GM23338 (cell line): Measurements from ENCODE around the gene RASA3. TPM values are rescaled to one million over a fixed set of nuclear protein-coding genes. Genes with fewer than 3 reads are reported as not detected.

Experiments
- ATAC-seq: fragments of 200-7000 bp; cut with Tn5 transposase; 3 replicates; pipeline ENCODE4 v1.9.1; 2020
- DNase-seq: peaks from one replicate; pipeline ENCODE4 v3.0.0-alpha.2; 2015; ENCODE audit warnings: low spot score
- H2AFZ ChIP-seq: fragments of 200-600 bp; sonication (generic); 2 replicates; pipeline ENCODE4 v1.8.0; 2016; ENCODE audit warnings: antibody characterized with exemption, mild to moderate bottlenecking, moderate library complexity
- H3F3A ChIP-seq: fragments of 200-600 bp; sonication (generic); replicated peaks from 2 replicates; pipeline ENCODE4 v1.8.0; 2017; ENCODE audit warnings: antibody characterized with exemption, mixed run types, low read depth
- H3K27ac ChIP-seq: fragments of 200-600 bp; sonication (generic); 2 replicates; pipeline ENCODE4 v1.6.1; 2016; ENCODE audit warnings: low read depth
- H3K27me3 ChIP-seq: fragments of 200-600 bp; sonication (generic); 2 replicates; pipeline ENCODE4 v1.8.0; 2016; ENCODE audit warnings: mild to moderate bottlenecking, mixed run types, moderate library complexity; ENCODE audit not compliant: insufficient read depth
- H3K36me3 ChIP-seq: fragments of 200-600 bp; sonication (generic); 2 replicates; pipeline ENCODE4 v1.8.0; 2016; ENCODE audit warnings: mild to moderate bottlenecking; ENCODE audit not compliant: insufficient read depth
- H3K4me1 ChIP-seq: fragments of 200-600 bp; sonication (generic); 2 replicates; pipeline ENCODE4 v1.8.0; 2016; ENCODE audit warnings: mild to moderate bottlenecking, moderate library complexity; ENCODE audit not compliant: insufficient read depth
- H3K4me2 ChIP-seq: fragments of 200-600 bp; sonication (generic); 2 replicates; pipeline ENCODE4 v1.7.1; 2017; ENCODE audit warnings: mixed run types
- H3K4me3 ChIP-seq: fragments of 200-600 bp; sonication (generic); 2 replicates; pipeline ENCODE4 v1.6.1; 2016; ENCODE audit warnings: mixed run types
- H3K79me2 ChIP-seq: fragments of 200-600 bp; sonication (generic); replicated peaks from 2 replicates; pipeline ENCODE4 v1.8.0; 2017; ENCODE audit warnings: mild to moderate bottlenecking; ENCODE audit not compliant: insufficient read depth
- H3K9me2 ChIP-seq: fragments of 200-600 bp; sonication (generic); 2 replicates; pipeline ENCODE4 v1.8.0; 2017; ENCODE audit not compliant: insufficient read depth
- H4K20me1 ChIP-seq: fragments of 200-600 bp; sonication (generic); replicated peaks from 2 replicates; pipeline ENCODE4 v1.8.0; 2017; ENCODE audit warnings: mild to moderate bottlenecking; ENCODE audit not compliant: insufficient read depth
- H3K27ac Mint-ChIP-seq: 2 replicates; pipeline ENCODE4 v1.8.0; 2020; ENCODE audit warnings: inconsistent platforms, mild to moderate bottlenecking, moderate library complexity, mixed read lengths
- H3K27me3 Mint-ChIP-seq: 3 replicates; pipeline ENCODE4 v1.8.0; 2022; ENCODE audit warnings: low read depth, mild to moderate bottlenecking, moderate library complexity, mixed read lengths, inconsistent platforms; ENCODE audit not compliant: insufficient read depth, poor library complexity
- H3K36me3 Mint-ChIP-seq: 3 replicates; pipeline ENCODE4 v1.8.0; 2021; ENCODE audit warnings: low read depth, mild to moderate bottlenecking, inconsistent platforms, moderate library complexity, mixed read lengths
- H3K4me1 Mint-ChIP-seq: 3 replicates; pipeline ENCODE4 v1.8.0; 2020; ENCODE audit warnings: mild to moderate bottlenecking, inconsistent platforms, mixed read lengths
- H3K4me3 Mint-ChIP-seq: 3 replicates; pipeline ENCODE4 v1.8.0; 2021; ENCODE audit warnings: moderate library complexity, mild to moderate bottlenecking, inconsistent platforms, mixed read lengths
- H3K9me3 Mint-ChIP-seq: 3 replicates; pipeline ENCODE4 v1.8.0; 2020; ENCODE audit warnings: moderate library complexity, mild to moderate bottlenecking, inconsistent platforms, mixed read lengths
- CREB1 ChIP-seq: fragments of 250-450 bp; sonication (Bioruptor Pico); IDR thresholded peaks from 2 replicates; pipeline ENCODE4 v1.5.0; 2020; ENCODE audit warnings: low read depth, mild to moderate bottlenecking, moderate library complexity
- ETS1 ChIP-seq: IDR thresholded peaks from 2 replicates; pipeline ENCODE4 v1.6.1; 2016; ENCODE audit warnings: antibody characterized with exemption
- EZH2 ChIP-seq: fragments of 200-600 bp; sonication (generic); IDR thresholded peaks from one replicate; pipeline ENCODE4 v1.8.0; 2017; ENCODE audit warnings: antibody characterized with exemption, mild to moderate bottlenecking, low read depth; ENCODE audit not compliant: unreplicated experiment
- EZH2phosphoT487 ChIP-seq: fragments of 200-600 bp; sonication (generic); IDR thresholded peaks from one replicate; pipeline ENCODE4 v1.8.1; 2018; ENCODE audit warnings: antibody characterized with exemption; ENCODE audit not compliant: unreplicated experiment
- JUNB ChIP-seq: IDR thresholded peaks from one replicate; pipeline ENCODE4 v1.6.1; 2016; ENCODE audit warnings: antibody characterized with exemption; ENCODE audit not compliant: unreplicated experiment
- NANOG ChIP-seq: IDR thresholded peaks from 2 replicates; pipeline ENCODE4 v1.6.1; 2016; ENCODE audit warnings: antibody characterized with exemption, borderline replicate concordance
- POLR2AphosphoS5 ChIP-seq: IDR thresholded peaks from 2 replicates; pipeline ENCODE4 v1.6.1; 2016; ENCODE audit warnings: antibody characterized with exemption, low read depth
- REST ChIP-seq: IDR thresholded peaks from one replicate; pipeline ENCODE4 v1.6.1; 2018; ENCODE audit warnings: antibody characterized with exemption; ENCODE audit not compliant: unreplicated experiment
- STAT1 ChIP-seq: IDR thresholded peaks from one replicate; pipeline ENCODE4 v1.6.1; 2016; ENCODE audit warnings: antibody characterized with exemption; ENCODE audit not compliant: unreplicated experiment
- ZNF114 ChIP-seq: fragments of 250-450 bp; sonication (Bioruptor Pico); IDR thresholded peaks from 2 replicates; pipeline ENCODE4 v1.5.0; 2020; ENCODE audit warnings: mild to moderate bottlenecking, moderate library complexity
- ZNF331 ChIP-seq: fragments of 250-450 bp; sonication (Bioruptor Pico); IDR thresholded peaks from 2 replicates; pipeline ENCODE4 v1.5.0; 2020; ENCODE audit warnings: low read depth, mild to moderate bottlenecking, moderate library complexity
- ZNF462 ChIP-seq: fragments of 250-450 bp; sonication (Bioruptor Pico); IDR thresholded peaks from 2 replicates; pipeline ENCODE4 v1.5.0; 2020; ENCODE audit warnings: mild to moderate bottlenecking, moderate library complexity
- polyA plus RNA-seq: library from polyadenylated mRNA; unstranded; fragments of >200 nt; fragmentation: Nextera tagmentation; extraction: Ambion mirVana; gene quantifications from 2 replicates; pipeline ENCODE4 v1.2.1, GENCODE V29; 2016
- total RNA-seq: library from RNA; depleted of rRNA; stranded (reverse); fragments of >200 nt; shearing (Covaris generic); gene quantifications from 2 replicates; pipeline ENCODE4 v1.2.3, GENCODE V29; 2014
- TF ChIP-seq, protein P1 (sequence below), 2 experiments: fragments of 200-600 bp in 1 of 2; sonication (generic) in 1 of 2; conservative IDR thresholded peaks; 2 replicates each; pipeline versions ENCODE4 v1.5.1 to v1.6.1; 2016 to 2017; ENCODE audit warnings: antibody characterized with exemption in 2 of 2, low read depth in 2 of 2, mild to moderate bottlenecking in 2 of 2, moderate library complexity in 1 of 2

Gene RASA3
- total and polyA plus RNA-seq, 2 experiments from 2014 or later: 11.2 to 20.7 TPM

DNA sequence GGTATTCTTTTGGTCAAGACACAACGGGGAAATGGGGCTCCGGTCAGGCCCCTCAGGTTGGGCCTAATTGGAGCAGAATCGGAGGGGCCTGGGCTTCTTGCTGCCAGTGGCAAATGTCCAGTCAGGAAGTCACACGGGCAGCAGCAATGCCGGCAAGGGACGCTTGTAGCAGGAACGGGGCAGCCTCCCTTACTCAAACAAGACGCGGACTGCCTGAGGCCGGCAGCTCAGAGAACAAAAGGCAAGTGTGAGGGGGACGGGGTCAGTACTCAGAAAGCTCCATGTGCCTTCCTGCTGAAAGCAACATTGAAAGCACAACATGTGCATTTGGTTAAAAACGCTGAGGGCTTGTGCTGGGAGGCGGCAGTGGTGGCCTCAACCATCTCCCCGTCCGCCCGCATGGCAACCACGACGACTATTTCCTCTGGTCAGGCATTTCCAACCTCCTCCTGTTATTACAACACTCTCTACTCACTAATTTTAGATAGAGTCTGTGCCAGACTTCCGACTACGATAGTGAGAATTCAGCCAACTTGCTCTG, 20.5 kb upstream of the RASA3 start (continued):
- TF ChIP-seq, protein P1, sequence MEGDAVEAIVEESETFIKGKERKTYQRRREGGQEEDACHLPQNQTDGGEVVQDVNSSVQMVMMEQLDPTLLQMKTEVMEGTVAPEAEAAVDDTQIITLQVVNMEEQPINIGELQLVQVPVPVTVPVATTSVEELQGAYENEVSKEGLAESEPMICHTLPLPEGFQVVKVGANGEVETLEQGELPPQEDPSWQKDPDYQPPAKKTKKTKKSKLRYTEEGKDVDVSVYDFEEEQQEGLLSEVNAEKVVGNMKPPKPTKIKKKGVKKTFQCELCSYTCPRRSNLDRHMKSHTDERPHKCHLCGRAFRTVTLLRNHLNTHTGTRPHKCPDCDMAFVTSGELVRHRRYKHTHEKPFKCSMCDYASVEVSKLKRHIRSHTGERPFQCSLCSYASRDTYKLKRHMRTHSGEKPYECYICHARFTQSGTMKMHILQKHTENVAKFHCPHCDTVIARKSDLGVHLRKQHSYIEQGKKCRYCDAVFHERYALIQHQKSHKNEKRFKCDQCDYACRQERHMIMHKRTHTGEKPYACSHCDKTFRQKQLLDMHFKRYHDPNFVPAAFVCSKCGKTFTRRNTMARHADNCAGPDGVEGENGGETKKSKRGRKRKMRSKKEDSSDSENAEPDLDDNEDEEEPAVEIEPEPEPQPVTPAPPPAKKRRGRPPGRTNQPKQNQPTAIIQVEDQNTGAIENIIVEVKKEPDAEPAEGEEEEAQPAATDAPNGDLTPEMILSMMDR (conservative IDR thresholded peaks at IDR 0.05; ENCODE audit: low read depth in 2 of 2): no peak
- no peak for TF ChIP-seq NANOG
- no peak for TF ChIP-seq JUNB
- TF ChIP-seq EZH2: no peak
- no peak for TF ChIP-seq STAT1

DNA sequence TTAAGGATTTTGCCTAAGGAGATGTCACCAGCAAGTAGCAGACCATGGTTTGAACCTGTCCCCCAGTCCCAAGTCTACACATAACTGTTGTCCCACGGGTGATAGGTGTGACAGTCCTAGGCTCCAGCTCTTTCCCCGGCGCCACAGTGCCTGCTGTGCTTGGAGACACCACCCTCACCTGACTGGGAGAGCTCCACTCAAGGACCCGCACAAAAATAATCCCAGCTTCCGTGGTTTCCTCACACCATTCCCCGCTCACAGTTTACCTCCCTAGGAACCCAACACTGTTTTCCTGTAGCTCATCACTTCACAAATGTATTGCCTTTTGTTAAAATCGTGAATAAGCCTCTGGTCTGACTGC, 19.8 kb upstream of the RASA3 start:
- H3K36me3 Mint-ChIP-seq: no peaks in the 10 kb centered on the region; the same call in 2 of the 3 replicates
- Histone ChIP-seq H3F3A (no peaks in the 10 kb centered on the region), H3K9me2 (peaks cover 7% of the 10 kb centered on the region; the same call in 1 of the 2 replicates), H3K4me2 (no peak overlapping the region), H3K4me1 (no peaks in the 10 kb centered on the region), H3K4me3 (no peak overlapping the region), H4K20me1 (no peaks in the 10 kb centered on the region), H2AFZ (peak overlapping the region; percentile 47; the same call in 1 of the 2 replicates), H3K36me3 (no peaks in the 10 kb centered on the region), H3K27ac (no peak overlapping the region), H3K79me2 (no peaks in the 10 kb centered on the region), H3K27me3 (no peaks in the 10 kb centered on the region)
- ATAC-seq: no peak
- peaks cover 5% of the 10 kb centered on the region; the same call in 1 of the 3 replicates for H3K9me3 Mint-ChIP-seq
- H3K27me3 Mint-ChIP-seq: peaks cover 3% of the 10 kb centered on the region
- no peak overlapping the region for H3K4me3 Mint-ChIP-seq
- peaks cover 9% of the 10 kb centered on the region; the same call in 2 of the 3 replicates for H3K4me1 Mint-ChIP-seq
- no peak for DNase-seq
- H3K27ac Mint-ChIP-seq: no peak overlapping the region
- TF ChIP-seq CREB1: no peak
- TF ChIP-seq ZNF114 (CRISPR knock-in tag): no peak
- no peak for TF ChIP-seq EZH2phosphoT487
- TF ChIP-seq POLR2AphosphoS5: no peak
- TF ChIP-seq ETS1: no peak
- TF ChIP-seq REST: no peak
- TF ChIP-seq EZH2: no peak
- TF ChIP-seq ZNF331 (CRISPR knock-in tag): no peak
- no peak for TF ChIP-seq NANOG
- no peak for TF ChIP-seq ZNF462
- no peak for TF ChIP-seq STAT1
- no peak for TF ChIP-seq JUNB
